ENCODE measurements around the gene DACT1. TPM values are rescaled to one million over a fixed set of nuclear protein-coding genes. Genes with fewer than 3 reads are reported as not detected.

Gene DACT1
- total RNA-seq, 4 donors from 2014 or later = 2.3 to 5.8 (median 3.3) TPM

- H3K36me3 ChIP-seq = no peaks in the 10 kb centered on the region
- no peaks in the 10 kb centered on the region for H3K27me3 ChIP-seq
- in situ Hi-C loops (cut with MboI; ENCODE audit: low pct_ligation_motif_present in 1 of 4, low pct_unique_long_range_greater_than_20kb in 1 of 4, low sequenced_read_pairs in 3 of 4) = no loop called here
- H3K4me1 ChIP-seq = no peaks in the 10 kb centered on the region
- DNase-seq = no peak
- TF ChIP-seq POLR2A (IDR thresholded peaks at IDR 0.05) (no peak), CTCF (IDR thresholded peaks at IDR 0.05) (no peak), EP300 (IDR thresholded peaks at IDR 0.05; ENCODE audit: low read depth) (no peak), POLR2AphosphoS5 (IDR thresholded peaks at IDR 0.05) (no peak)
- intact Hi-C loops (cut with DNase I; ENCODE audit: low total_unique reads) = no loop called here
- no peak overlapping the region for H3K4me3 ChIP-seq
- 63 to 96% methylated on average over 1 of the region's 1 CpG for WGBS, 2 donors (ENCODE audit: low coverage in 1 of 2)
- no peak overlapping the region for H3K27ac ChIP-seq
- no peaks in the 10 kb centered on the region for H3K9me3 ChIP-seq
Observed at GRCh38 chr14:58671024-58671423, 33.3 kb downstream of the DACT1 start.

- WGBS, 2 donors (ENCODE audit: low coverage in 1 of 2) = 50 to 67% methylated on average over 3 to 4 of the region's 4 CpGs
- intact Hi-C loops (cut with DNase I; ENCODE audit: low total_unique reads) = no loop called here
- no peak for TF ChIP-seq CTCF (IDR thresholded peaks at IDR 0.05)
- no peak for TF ChIP-seq EP300 (IDR thresholded peaks at IDR 0.05; ENCODE audit: low read depth)
- no peak for TF ChIP-seq POLR2A (IDR thresholded peaks at IDR 0.05)
- TF ChIP-seq POLR2AphosphoS5 (IDR thresholded peaks at IDR 0.05) = no peak
- no peak for DNase-seq
- in situ Hi-C loops (cut with MboI; ENCODE audit: low pct_ligation_motif_present in 1 of 4, low pct_unique_long_range_greater_than_20kb in 1 of 4, low sequenced_read_pairs in 3 of 4) = no loop called here
- Histone ChIP-seq H3K9me3 (no peaks in the 10 kb centered on the region), H3K27ac (no peak overlapping the region), H3K36me3 (no peaks in the 10 kb centered on the region), H3K27me3 (no peaks in the 10 kb centered on the region), H3K4me3 (no peak overlapping the region), H3K4me1 (no peaks in the 10 kb centered on the region)
Observed at GRCh38 chr14:58671436-58671835, 33.7 kb downstream of the DACT1 start.

GRCh38 chr14:58673722-58674121 is 36.0 kb downstream of the DACT1 start:
- intact Hi-C loops (cut with DNase I; ENCODE audit: low total_unique reads) (no loop called here), in situ Hi-C loops (cut with MboI; ENCODE audit: low pct_ligation_motif_present in 1 of 4, low pct_unique_long_range_greater_than_20kb in 1 of 4, low sequenced_read_pairs in 3 of 4) (no loop called here)
- Histone ChIP-seq H3K9me3 (no peaks in the 10 kb centered on the region), H3K36me3 (no peaks in the 10 kb centered on the region), H3K4me1 (peaks cover 0 to 10% (median 4%) of the 10 kb centered on the region in 4 donors), H3K27me3 (no peaks in the 10 kb centered on the region), H3K27ac (no peak overlapping the region), H3K4me3 (no peak overlapping the region)
- no peak for DNase-seq
- 79% methylated on average over 2 of the region's 2 CpGs for whole genome bisulfite sequencing, 2 donors (ENCODE audit: low coverage in 1 of 2)
- TF ChIP-seq POLR2A (IDR thresholded peaks at IDR 0.05) (no peak), EP300 (IDR thresholded peaks at IDR 0.05; ENCODE audit: low read depth) (no peak), POLR2AphosphoS5 (IDR thresholded peaks at IDR 0.05) (no peak), CTCF (IDR thresholded peaks at IDR 0.05) (no peak)

GRCh38 chr14:58677001-58677400 is 39.2 kb downstream of the DACT1 start:
- DNase-seq = no peak
- H3K4me3 ChIP-seq = no peak overlapping the region
- 60 to 78% methylated on average over 1 to 5 of the region's 5 CpGs for WGBS, 2 donors (ENCODE audit: low coverage in 1 of 2)
- intact Hi-C loops (cut with DNase I; ENCODE audit: low total_unique reads) (no loop called here), in situ Hi-C loops (cut with MboI; ENCODE audit: low pct_ligation_motif_present in 1 of 4, low pct_unique_long_range_greater_than_20kb in 1 of 4, low sequenced_read_pairs in 3 of 4) (no loop called here)
- H3K27ac ChIP-seq = no peak overlapping the region
- H3K4me1 ChIP-seq = peaks cover 0 to 10% (median 4%) of the 10 kb centered on the region in 4 donors
- no peaks in the 10 kb centered on the region for H3K9me3 ChIP-seq
- no peaks in the 10 kb centered on the region for H3K27me3 ChIP-seq
- TF ChIP-seq POLR2AphosphoS5 (IDR thresholded peaks at IDR 0.05) (no peak), POLR2A (IDR thresholded peaks at IDR 0.05) (no peak), EP300 (IDR thresholded peaks at IDR 0.05; ENCODE audit: low read depth) (no peak), CTCF (IDR thresholded peaks at IDR 0.05) (no peak)
- no peaks in the 10 kb centered on the region for H3K36me3 ChIP-seq

All from transverse colon (tissue), 4 donors.